ENCODE data around the gene CHIA. TPM values are rescaled to one million over a fixed set of nuclear protein-coding genes. Genes with fewer than 3 reads are reported as not detected.

The CHIA gene
- total and polyA plus RNA-seq, 2 of the 8 experiments (the other 6 are each of a cell fraction or from before 2014, with no cell fraction given), result not detected

- Histone ChIP-seq H3K4me1 (replicated peaks in 1 of 4; ENCODE audit: control insufficient read depth in 3 of 4, insufficient read depth in 4 of 4, low read length in 3 of 4) (peaks cover 0 to 13% (median 6%) of the 10 kb centered on the region in 4 experiments; a peak in 4 of 7 replicates), H3K79me2 (ENCODE audit: control insufficient read depth in 1 of 2, insufficient read depth in 2 of 2, low read length in 2 of 2) (no peaks in the 10 kb centered on the region), H3K14ac (ENCODE audit: insufficient read length) (no peak overlapping the region), H4K5ac (ENCODE audit: insufficient read length, low read depth, low read length) (no peak overlapping the region), H2AK5ac (ENCODE audit: low read depth, low read length) (no peak overlapping the region), H3K56ac (replicated peaks; ENCODE audit: insufficient read length, low read depth, low read length) (no peak overlapping the region), H3K4me3 (ENCODE audit: extremely low read depth in 1 of 4, insufficient read depth in 2 of 4, low read depth in 3 of 4, low read length in 4 of 4) (no peak overlapping the region), H3K9me3 (ENCODE audit: insufficient read depth in 2 of 2, low read depth in 1 of 2, low read length in 1 of 2) (no peaks in the 10 kb centered on the region), H2BK120ac (replicated peaks; ENCODE audit: low read depth, low read length) (no peak overlapping the region), H2BK12ac (ENCODE audit: low read depth, low read length) (no peak overlapping the region), H4K20me1 (replicated peaks in 1 of 2; ENCODE audit: control insufficient read depth in 1 of 2, insufficient read depth in 2 of 2, low read length in 2 of 2) (no peaks in the 10 kb centered on the region), H2BK15ac (ENCODE audit: low read length) (no peak overlapping the region), H2BK20ac (ENCODE audit: low read length) (no peak overlapping the region), H4K91ac (replicated peaks; ENCODE audit: insufficient read length, low read length) (no peak overlapping the region), H3K4me2 (ENCODE audit: insufficient read depth in 1 of 2, low read depth in 2 of 2, low read length in 2 of 2) (no peak overlapping the region), H3K27ac (ENCODE audit: low read depth, low read length) (no peak overlapping the region), H3K79me1 (ENCODE audit: low read depth, low read length) (no peaks in the 10 kb centered on the region), H3K27me3 (replicated peaks in 1 of 4; ENCODE audit: control insufficient read depth in 3 of 4, extremely low read depth in 1 of 4, insufficient read depth in 3 of 4, low read length in 3 of 4) (peaks cover 0 to 15% (median 7%) of the 10 kb centered on the region in 4 experiments; a peak in 4 of 7 replicates), H3K4ac (replicated peaks; ENCODE audit: insufficient read length, low read depth, low read length) (no peak overlapping the region), H3K23ac (ENCODE audit: insufficient read length) (no peak overlapping the region), H4K8ac (ENCODE audit: extremely low read depth, insufficient read depth, low read length) (no peak overlapping the region), H3K9ac (replicated peaks in 1 of 4; ENCODE audit: extremely low read depth in 1 of 4, low read depth in 3 of 4, low read length in 3 of 4) (no peak overlapping the region), H2AFZ (ENCODE audit: low read length) (no peak overlapping the region), H3K18ac (ENCODE audit: extremely low read depth, low read length) (no peak overlapping the region), H2BK5ac (ENCODE audit: low read depth, low read length) (no peak overlapping the region), H3K23me2 (ENCODE audit: low read depth, low read length) (no peaks in the 10 kb centered on the region), H3K36me3 (ENCODE audit: control insufficient read depth in 2 of 4, insufficient read depth in 4 of 4, low read length in 3 of 4) (no peaks in the 10 kb centered on the region)
- DNase-seq (ENCODE audit: low read depth in 1 of 2, low spot score in 2 of 2), result no peak
- ChIA-PET CTCF (ENCODE audit: partially characterized antibody) (interaction anchor here (1.2 to 1.7 kb wide), 5 partner anchors 12 to 44 kb away, joined by 3 to 5 read pairs (median 3); no protein-coding TSS in a partner anchor), POLR2A (ENCODE audit: partially characterized antibody) (no interaction called here)
- no peak for FAIRE-seq
- 93% methylated on average over 4 of the region's 4 CpGs; no CpG with 5 or more reads in 1 of the 2 experiments for WGBS, 2 experiments (ENCODE audit: extremely low coverage in 1 of 2, insufficient coverage in 1 of 2, insufficient read length in 1 of 2, insufficient replicate concordance in 2 of 2, low coverage in 1 of 2, low lambda C conversion rate in 2 of 2, missing lambda C conversion rate in 1 of 2)
- TF ChIP-seq BRCA1 (IDR thresholded peaks at IDR 0.05; ENCODE audit: low read depth, low read length) (no peak), SIN3A (conservative IDR thresholded peaks at IDR 0.05 in 1 of 2, IDR thresholded peaks at IDR 0.05 in 1 of 2; ENCODE audit: low read depth in 1 of 2, low read length in 2 of 2) (no peak), GABPA (IDR thresholded peaks at IDR 0.05; ENCODE audit: borderline replicate concordance, insufficient read depth, low read length) (no peak), TEAD4 (IDR thresholded peaks at IDR 0.05; ENCODE audit: low read depth, low read length) (no peak), SRF (IDR thresholded peaks at IDR 0.05; ENCODE audit: low read depth, low read length) (no peak), YY1 (IDR thresholded peaks at IDR 0.05; ENCODE audit: low read depth, low read length) (no peak), ASH2L (IDR thresholded peaks at IDR 0.05; ENCODE audit: low read length) (no peak), RXRA (IDR thresholded peaks at IDR 0.05; ENCODE audit: insufficient read depth, low read depth, low read length) (no peak), JUN (IDR thresholded peaks at IDR 0.05; ENCODE audit: low read depth, low read length) (no peak), EZH2 (IDR thresholded peaks at IDR 0.05; ENCODE audit: low read depth, low read length, severe bottlenecking) (no peak), HDAC2 (IDR thresholded peaks at IDR 0.05; ENCODE audit: borderline replicate concordance in 1 of 2, low read depth in 2 of 2, low read length in 2 of 2) (no peak), NRF1 (IDR thresholded peaks at IDR 0.05; ENCODE audit: low read depth, low read length) (no peak), POLR2AphosphoS5 (IDR thresholded peaks at IDR 0.05; ENCODE audit: low read depth, low read length) (no peak)
These were observed 22.7 kb upstream of the CHIA start for GRCh38 chr1:111267801-111268508.
